ENCODE data around the gene BSND.

- TF ChIP-seq CTCF (IDR thresholded peaks at IDR 0.05; ENCODE audit: poor library complexity, severe bottlenecking) (no peak), REST (IDR thresholded peaks at IDR 0.05; ENCODE audit: borderline replicate concordance) (no peak), POLR2AphosphoS5 (IDR thresholded peaks at IDR 0.05) (no peak), TAF1 (IDR thresholded peaks at IDR 0.05; ENCODE audit: low read depth) (no peak), EZH2 (IDR thresholded peaks at IDR 0.05; ENCODE audit: borderline replicate concordance, insufficient read depth, low read length, poor library complexity, severe bottlenecking) (no peak), RAD21 (conservative IDR thresholded peaks at IDR 0.05) (no peak)
These were observed 48.7 kb upstream of the BSND start for GRCh38 chr1:54950006-54950368.

Measured in neural cell (in vitro differentiated cells).